ENCODE measurements around the gene PRKCE. TPM values are rescaled to one million over a fixed set of nuclear protein-coding genes. Genes with fewer than 3 reads are reported as not detected.

The PRKCE gene
- total RNA-seq, 1 donor from 2014 or later: 18.4 TPM

GRCh38 chr2:46230677-46231425 lies 579.4 kb downstream of the PRKCE start:
- H3K9me3 Mint-ChIP-seq: no peaks in the 10 kb centered on the region
- H3K27ac Mint-ChIP-seq: no peak overlapping the region
- no peaks in the 10 kb centered on the region for H3K27me3 Mint-ChIP-seq (ENCODE audit: low read depth)
- no peak overlapping the region for H3K4me3 Mint-ChIP-seq
- H3K4me1 Mint-ChIP-seq: peaks cover 6% of the 10 kb centered on the region
- no peaks in the 10 kb centered on the region for H3K36me3 Mint-ChIP-seq
- no peak for TF ChIP-seq CTCF (IDR thresholded peaks at IDR 0.05; ENCODE audit: unreplicated experiment)
- no peak for DNase-seq (ENCODE audit: low spot score in 2 of 2, unreplicated experiment in 2 of 2)

- Mint-ChIP-seq H3K27ac (no peak overlapping the region), H3K4me3 (no peak overlapping the region), H3K27me3 (ENCODE audit: low read depth) (no peaks in the 10 kb centered on the region), H3K36me3 (no peaks in the 10 kb centered on the region), H3K9me3 (no peaks in the 10 kb centered on the region), H3K4me1 (peaks cover 2% of the 10 kb centered on the region)
- no peak for DNase-seq (ENCODE audit: low spot score in 2 of 2, unreplicated experiment in 2 of 2)
- no peak for TF ChIP-seq CTCF (IDR thresholded peaks at IDR 0.05; ENCODE audit: unreplicated experiment)
These were observed 580.2 kb downstream of the PRKCE start for GRCh38 chr2:46231721-46232120.

GRCh38 chr2:46232860-46233259 lies 581.4 kb downstream of the PRKCE start:
- H3K4me1 Mint-ChIP-seq: peaks cover 2% of the 10 kb centered on the region
- no peak overlapping the region for H3K4me3 Mint-ChIP-seq
- H3K36me3 Mint-ChIP-seq: no peaks in the 10 kb centered on the region
- no peak for DNase-seq (ENCODE audit: low spot score in 2 of 2, unreplicated experiment in 2 of 2)
- H3K27ac Mint-ChIP-seq: no peak overlapping the region
- no peaks in the 10 kb centered on the region for H3K9me3 Mint-ChIP-seq
- no peak for TF ChIP-seq CTCF (IDR thresholded peaks at IDR 0.05; ENCODE audit: unreplicated experiment)
- H3K27me3 Mint-ChIP-seq (ENCODE audit: low read depth): no peaks in the 10 kb centered on the region

GRCh38 chr2:46236006-46236875 lies 584.8 kb downstream of the PRKCE start:
- peaks cover 2% of the 10 kb centered on the region for H3K9me3 Mint-ChIP-seq
- H3K27me3 Mint-ChIP-seq (ENCODE audit: low read depth): no peaks in the 10 kb centered on the region
- TF ChIP-seq CTCF (IDR thresholded peaks at IDR 0.05; ENCODE audit: unreplicated experiment): no peak
- H3K4me3 Mint-ChIP-seq: no peak overlapping the region
- H3K27ac Mint-ChIP-seq: no peak overlapping the region
- no peaks in the 10 kb centered on the region for H3K36me3 Mint-ChIP-seq
- no peak for DNase-seq (ENCODE audit: low spot score in 2 of 2, unreplicated experiment in 2 of 2)
- peaks cover 2% of the 10 kb centered on the region for H3K4me1 Mint-ChIP-seq

GRCh38 chr2:46236876-46237859 lies 585.7 kb downstream of the PRKCE start:
- Mint-ChIP-seq H3K27ac (no peak overlapping the region), H3K36me3 (no peaks in the 10 kb centered on the region), H3K4me1 (peaks cover 2% of the 10 kb centered on the region), H3K27me3 (ENCODE audit: low read depth) (no peaks in the 10 kb centered on the region), H3K9me3 (peaks cover 4% of the 10 kb centered on the region), H3K4me3 (no peak overlapping the region)
- no peak for TF ChIP-seq CTCF (IDR thresholded peaks at IDR 0.05; ENCODE audit: unreplicated experiment)
- no peak for DNase-seq (ENCODE audit: low spot score in 2 of 2, unreplicated experiment in 2 of 2)

All from mesothelial cell of epicardium (in vitro differentiated cells).